IMR-90 (cell line): ENCODE measurements around the gene SLBP. TPM values are rescaled to one million over a fixed set of nuclear protein-coding genes. Genes with fewer than 3 reads are reported as not detected.

ENCODE experiments used
- ATAC-seq: fragments of 200-7000 bp; cut with Tn5 transposase; 2 replicates; pipeline ENCODE4 v1.9.1; 2020; ENCODE audit warnings: low read depth, mild to moderate bottlenecking, moderate library complexity
- BruUV-seq: library from RNA; stranded (reverse); fragments of 400-500 nt; replicated peaks from 2 replicates; lab custom pipeline; 2021; lab: Mats Ljungman, UMichigan
- CTCF ChIA-PET: fragments of 300-600 bp; formaldehyde crosslinking; extraction: SDS; loops from one replicate; lab custom pipeline; 2021; ENCODE audit warnings: antibody characterized with exemption; lab: Yijun Ruan, JAX
- POLR2A ChIA-PET: fragments of 300-600 bp; sonication (Branson Sonifier 250); formaldehyde crosslinking; loops from one replicate; lab custom pipeline; 2022; ENCODE audit warnings: antibody characterized with exemption; ENCODE audit not compliant: unreplicated experiment; lab: Charles Lee
- DNase-seq: peaks from one replicate; pipeline ENCODE4 v3.0.0; 2013
- H2AFZ ChIP-seq: replicated peaks from 2 replicates; pipeline ENCODE3; 2013; ENCODE audit warnings: low read length, mild to moderate bottlenecking; ENCODE audit not compliant: poor library complexity
- H2AK5ac ChIP-seq: 2 replicates; pipeline ENCODE4 v1.6.1; 2013; ENCODE audit warnings: low read depth, low read length, inconsistent platforms
- H2AK9ac ChIP-seq: replicated peaks from 2 replicates; pipeline ENCODE3; 2013; ENCODE audit warnings: mild to moderate bottlenecking, low read depth, low read length, moderate library complexity; ENCODE audit not compliant: poor library complexity
- H2BK120ac ChIP-seq: 2 replicates; pipeline ENCODE4 v1.6.1; 2013; ENCODE audit warnings: low read depth, low read length, inconsistent platforms
- H2BK15ac ChIP-seq: 3 replicates; pipeline ENCODE4 v1.6.1; 2013; ENCODE audit warnings: low read depth, low read length, inconsistent platforms
- H2BK20ac ChIP-seq: 2 replicates; pipeline ENCODE4 v1.6.1; 2013; ENCODE audit warnings: low read depth, mild to moderate bottlenecking, inconsistent platforms, low read length, moderate library complexity
- H2BK5ac ChIP-seq: 2 replicates; pipeline ENCODE4 v1.6.1; 2013; ENCODE audit warnings: mild to moderate bottlenecking, low read depth, low read length, inconsistent platforms; ENCODE audit not compliant: poor library complexity, severe bottlenecking
- H3K14ac ChIP-seq: replicated peaks from 2 replicates; pipeline ENCODE4 v1.6.1; 2013; ENCODE audit warnings: low read depth, low read length, inconsistent platforms
- H3K18ac ChIP-seq: 2 replicates; pipeline ENCODE4 v1.6.1; 2013; ENCODE audit warnings: low read depth, low read length, control low read depth
- H3K23ac ChIP-seq: 2 replicates; pipeline ENCODE4 v1.6.1; 2013; ENCODE audit warnings: low read depth, low read length, inconsistent platforms
- H3K27ac ChIP-seq: 2 replicates; pipeline ENCODE4 v1.5.1; 2013; ENCODE audit warnings: mild to moderate bottlenecking, control low read depth, low read length; ENCODE audit not compliant: insufficient read depth
- H3K27me3 ChIP-seq: 2 replicates; pipeline ENCODE4 v1.6.1; 2013; ENCODE audit warnings: low read length; ENCODE audit not compliant: control insufficient read depth, insufficient read depth
- H3K36me3 ChIP-seq: 2 replicates; pipeline ENCODE4 v1.6.1; 2013; ENCODE audit warnings: low read length, mixed read lengths; ENCODE audit not compliant: control insufficient read depth, insufficient read depth
- H3K4ac ChIP-seq: 2 replicates; pipeline ENCODE4 v1.6.1; 2013; ENCODE audit warnings: low read depth, low read length, inconsistent platforms
- H3K4me1 ChIP-seq: 2 replicates; pipeline ENCODE4 v1.6.1; 2013; ENCODE audit warnings: low read length, mixed read lengths; ENCODE audit not compliant: control insufficient read depth, insufficient read depth
- H3K4me2 ChIP-seq: 2 replicates; pipeline ENCODE4 v1.6.1; 2013; ENCODE audit warnings: low read depth, mild to moderate bottlenecking, control low read depth, low read length, moderate library complexity
- H3K4me3 ChIP-seq: 2 replicates; pipeline ENCODE4 v1.5.1; 2013; ENCODE audit warnings: low read depth, mild to moderate bottlenecking, control low read depth, low read length, moderate library complexity; ENCODE audit not compliant: insufficient read depth
- H3K56ac ChIP-seq: 2 replicates; pipeline ENCODE4 v1.6.1; 2013; ENCODE audit warnings: low read length, inconsistent platforms; ENCODE audit not compliant: insufficient read depth; ENCODE audit errors: extremely low read depth
- H3K79me1 ChIP-seq, 2 experiments: 2 replicates each; pipeline ENCODE4 v1.6.1; 2013; ENCODE audit warnings: low read length in 2 of 2, inconsistent platforms in 1 of 2, low read depth in 1 of 2
- H3K9ac ChIP-seq: 2 replicates; pipeline ENCODE4 v1.6.1; 2013; ENCODE audit warnings: low read depth, low read length, control low read depth
- H3K9me1 ChIP-seq: 2 replicates; pipeline ENCODE4 v1.6.1; 2013; ENCODE audit warnings: low read length, inconsistent platforms; ENCODE audit not compliant: insufficient read depth
- H3K9me3 ChIP-seq: 2 replicates; pipeline ENCODE4 v1.6.1; 2013; ENCODE audit warnings: low read length; ENCODE audit not compliant: control insufficient read depth, insufficient read depth
- H4K20me1 ChIP-seq: 2 replicates; pipeline ENCODE4 v1.6.1; 2013; ENCODE audit warnings: low read length, inconsistent platforms; ENCODE audit not compliant: insufficient read depth
- H4K5ac ChIP-seq: 2 replicates; pipeline ENCODE4 v1.6.1; 2013; ENCODE audit warnings: mild to moderate bottlenecking, low read depth, low read length, control low read depth
- H4K8ac ChIP-seq, 2 experiments: 2 replicates each; pipeline ENCODE4 v1.6.1; 2013; ENCODE audit warnings: low read depth in 2 of 2, low read length in 2 of 2, control low read depth in 1 of 2, inconsistent platforms in 1 of 2
- H4K91ac ChIP-seq: 2 replicates; pipeline ENCODE4 v1.6.1; 2013; ENCODE audit warnings: low read depth, low read length, inconsistent platforms; ENCODE audit not compliant: insufficient read depth
- WGBS, 2 experiments: methylation state at CpG; one replicate each; pipeline versions ENCODE4 v1.1.5 to v1.1.7; 2013; ENCODE audit warnings: missing lambda C conversion rate in 2 of 2; ENCODE audit not compliant: insufficient read length in 1 of 2; ENCODE audit errors: extremely low coverage in 2 of 2; 5-methylcytosine and 5-hydroxymethylcytosine counted together
- dilution Hi-C: fragments of 300-500 bp; cut with HindIII; formaldehyde crosslinking; loops from one replicate; pipeline ENCODE4 v1.14.3; 2018; ENCODE audit warnings: low sequenced_read_pairs; ENCODE audit not compliant: unreplicated experiment
- in situ Hi-C: fragments of 300-500 bp; cut with MboI; formaldehyde crosslinking; loops from 3 replicates; pipeline ENCODE4 v1.14.3; 2019; ENCODE audit warnings: low sequenced_read_pairs, inconsistent platforms, mixed read lengths
- intact Hi-C: fragments of 100-400 bp; cut with micrococcal nuclease; formaldehyde crosslinking; loops from 2 replicates; pipeline ENCODE4 v1.10.0; 2022
- polyA plus RNA-seq, 3 experiments: library from polyadenylated mRNA; depleted of rRNA; stranded (reverse); fragments of >200 nt; gene quantifications; 2 replicates each; pipeline ENCODE4 v1.2.3, GENCODE V29; 2012; ENCODE audit warnings: low replicate concordance in 1 of 3
- total RNA-seq: library from RNA; depleted of rRNA; stranded (reverse); fragments of >200 nt; gene quantifications from 2 replicates; pipeline ENCODE4 v1.2.3, GENCODE V29; 2012
- TF ChIP-seq, protein P1 (sequence below): fragments of 150-350 bp; IDR thresholded peaks from 2 replicates; pipeline ENCODE4 v1.6.1; 2016; ENCODE audit warnings: low read depth, mild to moderate bottlenecking, low read length, moderate library complexity, borderline replicate concordance

Gene SLBP
- total and polyA plus RNA-seq, 2 of the 4 experiments (the other 2 are of a cell fraction) = 64.9 to 66.1 TPM

GRCh38 chr4:1656986-1657385, 55.1 kb downstream of the SLBP start:
- TF ChIP-seq, protein P1, sequence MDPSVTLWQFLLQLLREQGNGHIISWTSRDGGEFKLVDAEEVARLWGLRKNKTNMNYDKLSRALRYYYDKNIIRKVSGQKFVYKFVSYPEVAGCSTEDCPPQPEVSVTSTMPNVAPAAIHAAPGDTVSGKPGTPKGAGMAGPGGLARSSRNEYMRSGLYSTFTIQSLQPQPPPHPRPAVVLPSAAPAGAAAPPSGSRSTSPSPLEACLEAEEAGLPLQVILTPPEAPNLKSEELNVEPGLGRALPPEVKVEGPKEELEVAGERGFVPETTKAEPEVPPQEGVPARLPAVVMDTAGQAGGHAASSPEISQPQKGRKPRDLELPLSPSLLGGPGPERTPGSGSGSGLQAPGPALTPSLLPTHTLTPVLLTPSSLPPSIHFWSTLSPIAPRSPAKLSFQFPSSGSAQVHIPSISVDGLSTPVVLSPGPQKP = no peak
- Histone ChIP-seq H3K18ac (no peak overlapping the region), H3K9me3 (no peaks in the 10 kb centered on the region), H4K5ac (no peak overlapping the region), H3K14ac (no peak overlapping the region), H3K23ac (no peak overlapping the region), H2AK5ac (no peak overlapping the region), H3K56ac (no peak overlapping the region), H2BK15ac (no peak overlapping the region), H3K27me3 (no peaks in the 10 kb centered on the region), H3K9me1 (peaks cover 11% of the 10 kb centered on the region), H2AK9ac (no peak overlapping the region), H3K79me1 (peaks cover 0 to 4% of the 10 kb centered on the region in 2 experiments; a peak in 1 of 4 replicates), H2AFZ (no peak overlapping the region), H4K8ac (no peak overlapping the region), H2BK20ac (no peak overlapping the region), H3K4ac (no peak overlapping the region), H4K91ac (no peak overlapping the region), H3K4me3 (no peak overlapping the region), H3K4me2 (no peak overlapping the region), H3K36me3 (no peaks in the 10 kb centered on the region), H2BK120ac (no peak overlapping the region), H4K20me1 (peaks cover 4% of the 10 kb centered on the region), H3K27ac (no peak overlapping the region), H3K4me1 (no peaks in the 10 kb centered on the region), H2BK5ac (no peak overlapping the region), H3K9ac (no peak overlapping the region)
- CTCF ChIA-PET = interaction anchor here (0.5 kb wide), 1 partner anchor 494 kb away, joined by 3 read pairs; no protein-coding TSS in a partner anchor
- dilution Hi-C loops = no loop called here
- 92% methylated on average over 16 of the region's 19 CpGs; no CpG with 5 or more reads in 1 of the 2 experiments for WGBS, 2 experiments
- intact Hi-C loops = no loop called here
- POLR2A ChIA-PET = no interaction called here
- DNase-seq = no peak
- BruUV-seq = no TSS peak
- in situ Hi-C loops = no loop called here
- ATAC-seq = no peak
